Effector memory CD8-positive, alpha-beta T cell (primary cell): ENCODE results near the gene FRMPD4.

Source experiments
- ATAC-seq: fragments of 150-1000 bp; cut with Tn5 transposase; replicated peaks from 2 replicates; pipeline ENCODE4 v1.10.0; 2021; ENCODE audit warnings: mild to moderate bottlenecking, moderate library complexity
- DNase-seq, 3 experiments: peaks; one replicate each; pipeline ENCODE4 v3.0.0; 2021
- H3K27ac Mint-ChIP-seq, 2 donors: one replicate each; pipeline ENCODE4 v1.8.0; 2022; ENCODE audit warnings: mild to moderate bottlenecking in 2 of 2, mixed read lengths in 2 of 2, moderate library complexity in 2 of 2
- H3K27me3 Mint-ChIP-seq, 2 donors: one replicate each; pipeline ENCODE4 v1.8.0; 2022; ENCODE audit warnings: mixed read lengths in 2 of 2
- H3K36me3 Mint-ChIP-seq: one replicate; pipeline ENCODE4 v1.8.0; 2022; ENCODE audit warnings: mild to moderate bottlenecking, moderate library complexity, mixed read lengths; ENCODE audit not compliant: insufficient read depth
- H3K4me1 Mint-ChIP-seq, 2 donors: one replicate each; pipeline ENCODE4 v1.8.0; 2022; ENCODE audit warnings: low read depth in 2 of 2, mixed read lengths in 2 of 2
- H3K4me3 Mint-ChIP-seq, 2 donors: one replicate each; pipeline ENCODE4 v1.8.0; 2022; ENCODE audit warnings: mild to moderate bottlenecking in 2 of 2, mixed read lengths in 2 of 2, moderate library complexity in 2 of 2
- H3K9me3 Mint-ChIP-seq, 2 donors: one replicate each; pipeline ENCODE4 v1.8.0; 2022; ENCODE audit warnings: mixed read lengths in 2 of 2

The FRMPD4 gene

GRCh38 chrX:12325171-12325570, 186.9 kb downstream of the FRMPD4 start:
- no peak overlapping the region for H3K27ac Mint-ChIP-seq

GRCh38 chrX:12327836-12328235, 189.6 kb downstream of the FRMPD4 start:
- Mint-ChIP-seq H3K4me3 (no peak overlapping the region), H3K9me3 (no peaks in the 10 kb centered on the region), H3K4me1 (no peaks in the 10 kb centered on the region), H3K27ac (no peak overlapping the region), H3K36me3 (no peaks in the 10 kb centered on the region), H3K27me3 (no peaks in the 10 kb centered on the region)
- ATAC-seq (no peak), DNase-seq (no peak)

More at GRCh38 chrX:12325171-12325570, 186.9 kb downstream of the FRMPD4 start:
- Mint-ChIP-seq H3K4me3 (no peak overlapping the region), H3K9me3 (peaks cover 0 to 3% of the 10 kb centered on the region in 2 donors), H3K4me1 (no peaks in the 10 kb centered on the region), H3K36me3 (no peaks in the 10 kb centered on the region), H3K27me3 (no peaks in the 10 kb centered on the region)
- ATAC-seq = no peak
- no peak for DNase-seq

GRCh38 chrX:12329476-12329875, 191.2 kb downstream of the FRMPD4 start:
- no peaks in the 10 kb centered on the region for H3K27me3 Mint-ChIP-seq

GRCh38 chrX:12330841-12331240, 192.6 kb downstream of the FRMPD4 start:
- Mint-ChIP-seq H3K4me3 (no peak overlapping the region), H3K27ac (no peak overlapping the region), H3K27me3 (no peaks in the 10 kb centered on the region), H3K36me3 (no peaks in the 10 kb centered on the region), H3K9me3 (no peaks in the 10 kb centered on the region), H3K4me1 (no peaks in the 10 kb centered on the region)
- DNase-seq = no peak
- no peak for ATAC-seq

More at GRCh38 chrX:12329476-12329875, 191.2 kb downstream of the FRMPD4 start:
- Mint-ChIP-seq H3K27ac (no peak overlapping the region), H3K4me3 (no peak overlapping the region), H3K9me3 (no peaks in the 10 kb centered on the region), H3K4me1 (no peaks in the 10 kb centered on the region), H3K36me3 (no peaks in the 10 kb centered on the region)
- DNase-seq (no peak), ATAC-seq (no peak)

GRCh38 chrX:12332786-12333347, 194.6 kb downstream of the FRMPD4 start:
- ATAC-seq (no peak), DNase-seq (no peak)
- no peak overlapping the region for H3K27ac Mint-ChIP-seq
- no peak overlapping the region for H3K4me3 Mint-ChIP-seq
- no peaks in the 10 kb centered on the region for H3K27me3 Mint-ChIP-seq
- no peaks in the 10 kb centered on the region for H3K9me3 Mint-ChIP-seq
- H3K4me1 Mint-ChIP-seq = no peaks in the 10 kb centered on the region
- H3K36me3 Mint-ChIP-seq = no peaks in the 10 kb centered on the region

- H3K9me3 Mint-ChIP-seq = peaks cover 2 to 7% of the 10 kb centered on the region in 2 donors
- DNase-seq (no peak), ATAC-seq (no peak)
- H3K4me1 Mint-ChIP-seq = no peaks in the 10 kb centered on the region
- H3K27ac Mint-ChIP-seq = no peak overlapping the region
- no peaks in the 10 kb centered on the region for H3K36me3 Mint-ChIP-seq
- H3K27me3 Mint-ChIP-seq = no peaks in the 10 kb centered on the region
- H3K4me3 Mint-ChIP-seq = no peak overlapping the region
Measured at GRCh38 chrX:12339921-12340320, 201.6 kb downstream of the FRMPD4 start.

GRCh38 chrX:12344954-12345353, 206.7 kb downstream of the FRMPD4 start:
- no peak overlapping the region for H3K4me3 Mint-ChIP-seq
- ATAC-seq (no peak), DNase-seq (no peak)
- no peaks in the 10 kb centered on the region for H3K27me3 Mint-ChIP-seq
- no peak overlapping the region for H3K27ac Mint-ChIP-seq
- peaks cover 2 to 7% of the 10 kb centered on the region in 2 donors for H3K9me3 Mint-ChIP-seq
- H3K36me3 Mint-ChIP-seq = no peaks in the 10 kb centered on the region
- H3K4me1 Mint-ChIP-seq = no peaks in the 10 kb centered on the region

GRCh38 chrX:12349201-12349600, 210.9 kb downstream of the FRMPD4 start:
- Mint-ChIP-seq H3K27me3 (no peaks in the 10 kb centered on the region), H3K9me3 (no peaks in the 10 kb centered on the region), H3K4me3 (no peak overlapping the region), H3K4me1 (no peaks in the 10 kb centered on the region), H3K36me3 (no peaks in the 10 kb centered on the region), H3K27ac (no peak overlapping the region)
- no peak for ATAC-seq
- no peak for DNase-seq

GRCh38 chrX:12352922-12353321, 214.6 kb downstream of the FRMPD4 start:
- Mint-ChIP-seq H3K27me3 (no peaks in the 10 kb centered on the region), H3K4me3 (no peak overlapping the region), H3K27ac (no peak overlapping the region), H3K36me3 (no peaks in the 10 kb centered on the region), H3K4me1 (no peaks in the 10 kb centered on the region), H3K9me3 (no peaks in the 10 kb centered on the region)
- no peak for ATAC-seq
- DNase-seq = no peak

- H3K27ac Mint-ChIP-seq = no peak overlapping the region
- H3K4me3 Mint-ChIP-seq = no peak overlapping the region
- H3K27me3 Mint-ChIP-seq = no peaks in the 10 kb centered on the region
- no peaks in the 10 kb centered on the region for H3K4me1 Mint-ChIP-seq
- no peak for DNase-seq
- ATAC-seq = no peak
- no peaks in the 10 kb centered on the region for H3K9me3 Mint-ChIP-seq
- H3K36me3 Mint-ChIP-seq = no peaks in the 10 kb centered on the region
Measured at GRCh38 chrX:12360383-12360782, 222.1 kb downstream of the FRMPD4 start.

- H3K4me1 Mint-ChIP-seq = no peaks in the 10 kb centered on the region
- ATAC-seq (no peak), DNase-seq (no peak)
- H3K4me3 Mint-ChIP-seq = no peak overlapping the region
- H3K9me3 Mint-ChIP-seq = no peaks in the 10 kb centered on the region
- H3K36me3 Mint-ChIP-seq = no peaks in the 10 kb centered on the region
- no peak overlapping the region for H3K27ac Mint-ChIP-seq
- H3K27me3 Mint-ChIP-seq = no peaks in the 10 kb centered on the region
Measured at GRCh38 chrX:12360986-12361598, 222.8 kb downstream of the FRMPD4 start.

- H3K4me3 Mint-ChIP-seq = no peak overlapping the region
Measured at GRCh38 chrX:12363216-12363615, 224.9 kb downstream of the FRMPD4 start.

GRCh38 chrX:12366440-12366839, 228.2 kb downstream of the FRMPD4 start:
- H3K27me3 Mint-ChIP-seq = no peaks in the 10 kb centered on the region
- no peaks in the 10 kb centered on the region for H3K36me3 Mint-ChIP-seq
- no peak for DNase-seq
- no peak overlapping the region for H3K27ac Mint-ChIP-seq
- H3K9me3 Mint-ChIP-seq = no peaks in the 10 kb centered on the region
- no peak overlapping the region for H3K4me3 Mint-ChIP-seq
- no peak for ATAC-seq
- no peaks in the 10 kb centered on the region for H3K4me1 Mint-ChIP-seq

More at GRCh38 chrX:12363216-12363615, 224.9 kb downstream of the FRMPD4 start:
- no peaks in the 10 kb centered on the region for H3K9me3 Mint-ChIP-seq
- H3K27me3 Mint-ChIP-seq = no peaks in the 10 kb centered on the region
- H3K4me1 Mint-ChIP-seq = no peaks in the 10 kb centered on the region
- H3K27ac Mint-ChIP-seq = no peak overlapping the region
- H3K36me3 Mint-ChIP-seq = no peaks in the 10 kb centered on the region
- ATAC-seq = no peak
- DNase-seq = no peak

- no peak overlapping the region for H3K27ac Mint-ChIP-seq
- H3K27me3 Mint-ChIP-seq = no peaks in the 10 kb centered on the region
Measured at GRCh38 chrX:12367254-12367653, 229.0 kb downstream of the FRMPD4 start.

More at GRCh38 chrX:12367254-12367653, 229.0 kb downstream of the FRMPD4 start:
- DNase-seq (no peak), ATAC-seq (no peak)
- Mint-ChIP-seq H3K36me3 (no peaks in the 10 kb centered on the region), H3K9me3 (no peaks in the 10 kb centered on the region), H3K4me3 (no peak overlapping the region), H3K4me1 (no peaks in the 10 kb centered on the region)
